Measurements from ENCODE around the gene CREB5.

GRCh38 chr7:28656529-28656928 lies 244.2 kb downstream of the CREB5 start:
- TF ChIP-seq CTCF (IDR thresholded peaks at IDR 0.05) (no peak), POLR2AphosphoS5 (IDR thresholded peaks at IDR 0.05) (no peak)

Measured in breast epithelium (tissue), 3 donors.